Activated gamma-delta T cell (primary cell): ENCODE results near the gene ABTB1.
"Not testable (repeated sequence)": the region's sequence is repeated elsewhere in the genome, so short reads cannot be mapped to it uniquely, and the experiment has no call there.

ENCODE experiments used
- DNase-seq: peaks from one replicate; lab custom pipeline; 2025; lab: John Stamatoyannopoulos, UW

Gene ABTB1

DNA sequence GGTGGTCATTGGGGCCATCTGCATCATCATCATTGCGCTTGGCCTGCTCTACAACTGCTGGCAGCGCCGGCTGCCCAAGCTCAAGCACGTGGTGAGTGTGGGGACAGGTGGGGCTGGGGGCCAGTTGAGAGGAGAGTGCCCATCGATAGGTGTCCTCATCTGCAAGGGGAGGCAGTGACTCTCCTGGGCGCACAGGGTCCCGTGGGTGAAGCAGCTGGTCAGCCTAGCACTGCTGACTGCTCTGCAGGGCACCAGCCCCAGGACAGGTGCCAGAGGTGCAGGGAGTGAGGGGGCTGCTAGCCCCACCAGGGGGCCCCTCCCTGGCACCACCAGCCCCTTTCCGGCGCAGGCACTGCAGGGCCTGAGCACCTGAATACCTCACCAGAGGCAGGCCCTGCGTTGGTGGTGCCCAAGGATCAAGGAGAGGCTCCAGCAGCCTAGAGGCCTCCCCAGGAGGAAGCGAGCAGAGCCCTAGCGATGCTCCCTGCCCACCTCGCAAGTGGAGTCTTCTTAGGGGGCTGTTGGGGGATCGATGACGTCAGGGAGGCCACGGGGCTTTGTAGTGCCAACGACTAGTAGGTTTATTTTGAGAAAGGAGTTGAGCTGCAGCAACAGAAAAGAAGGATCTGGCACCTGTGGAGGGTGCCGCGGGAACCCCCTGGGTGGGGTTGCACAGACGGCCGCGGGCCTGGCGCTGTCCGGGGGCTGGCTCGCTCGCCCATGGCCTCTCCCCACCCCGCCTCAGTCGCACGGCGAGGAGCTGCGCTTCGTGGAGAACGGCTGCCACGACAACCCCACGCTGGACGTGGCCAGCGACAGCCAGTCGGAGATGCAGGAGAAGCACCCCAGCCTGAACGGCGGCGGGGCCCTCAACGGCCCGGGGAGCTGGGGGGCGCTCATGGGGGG is 976 bp upstream of the ABTB1 start:
- DNase-seq = no peak

DNA sequence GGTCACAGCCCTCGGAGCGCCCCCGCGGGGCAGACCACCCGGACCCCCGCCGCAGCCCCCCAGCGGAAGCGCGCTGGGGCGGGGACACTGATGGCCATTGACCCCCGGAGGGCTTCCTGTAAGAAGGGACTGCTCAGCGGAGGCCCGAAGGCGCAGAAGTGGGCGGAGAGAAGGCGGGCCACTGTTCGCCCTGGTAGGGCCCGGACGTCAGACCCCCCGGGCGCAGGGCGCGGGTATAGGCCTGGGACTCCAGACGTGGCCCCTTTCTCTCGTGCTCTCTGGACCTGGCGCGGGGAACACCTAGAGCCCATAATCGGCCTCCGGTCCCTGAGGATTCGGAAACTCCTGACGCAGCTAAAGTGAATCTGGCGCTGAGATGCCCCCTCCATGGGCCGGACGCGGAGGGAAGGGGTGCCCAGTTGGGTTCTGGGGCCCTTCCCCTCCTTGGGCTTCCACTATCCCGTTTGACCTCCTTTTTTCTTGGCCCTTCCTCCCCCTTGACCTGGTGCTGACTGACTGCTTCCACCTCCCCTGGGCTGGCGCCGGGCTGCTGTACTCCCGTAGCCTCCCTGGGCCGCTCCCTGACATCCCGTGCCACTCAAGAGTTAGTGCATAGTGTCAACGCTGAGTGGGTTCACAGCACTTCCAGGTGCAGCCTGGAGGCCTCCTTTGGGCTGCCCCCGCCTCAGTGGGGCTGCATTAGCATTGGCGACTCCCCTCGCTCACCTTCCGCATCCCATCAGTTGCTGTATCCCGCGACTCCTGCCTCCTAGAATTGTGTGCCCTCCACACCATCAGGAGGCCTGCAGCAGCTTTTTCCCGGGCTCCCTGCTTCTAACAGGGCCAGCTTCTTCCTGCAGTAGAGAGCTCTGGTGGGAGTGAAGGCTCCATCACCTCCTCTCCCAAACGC is 694 bp downstream of the ABTB1 start:
- DNase-seq = peak; percentile 47

- no peak for DNase-seq
Observed at GRCh38 chr3:127674101-127674721, 1.5 kb downstream of the ABTB1 start.

DNA sequence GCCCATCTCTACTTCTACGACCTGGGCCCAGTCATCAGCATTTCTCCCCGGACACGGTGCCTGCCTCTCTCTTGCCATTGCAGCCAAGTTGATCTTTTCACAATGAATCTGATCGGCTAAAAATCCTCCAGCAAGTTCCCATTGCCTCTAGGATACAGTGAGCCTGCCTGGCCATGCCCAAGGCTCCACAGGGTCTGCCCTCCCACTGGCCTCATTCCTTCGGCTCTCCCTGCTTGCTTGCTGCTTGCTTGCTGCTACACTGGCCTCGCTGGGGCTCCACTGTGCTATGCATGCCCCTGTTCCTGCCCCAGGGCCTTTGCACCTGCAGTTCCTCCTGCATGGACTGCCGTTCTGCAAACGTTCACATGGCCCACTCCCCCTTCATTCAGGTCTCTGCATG is 2.0 kb downstream of the ABTB1 start:
- DNase-seq = no peak

- DNase-seq = no peak
Observed at GRCh38 chr3:127675651-127676391, 3.1 kb downstream of the ABTB1 start.

DNA sequence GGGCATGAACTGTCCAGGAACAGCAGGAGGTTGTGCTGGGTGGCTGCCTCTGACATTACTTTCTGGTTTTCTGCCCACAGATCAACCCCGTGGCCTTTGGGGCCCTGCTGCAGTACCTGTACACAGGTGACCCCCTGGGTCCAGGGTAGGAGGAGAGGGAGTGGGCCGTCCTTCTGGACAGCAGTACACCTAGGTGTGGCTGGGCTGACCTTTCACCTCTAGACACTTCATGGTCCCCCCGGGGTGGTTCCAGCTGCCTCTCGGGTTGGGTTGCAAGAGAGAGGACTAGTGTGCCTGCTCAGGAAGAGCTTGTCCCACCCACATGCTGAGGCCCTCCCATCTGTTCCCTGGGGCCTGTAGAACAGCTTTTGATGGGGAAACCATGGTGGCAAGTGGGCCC is 3.7 kb downstream of the ABTB1 start:
- DNase-seq = no peak

- no peak for DNase-seq
Observed at GRCh38 chr3:127676921-127677351, 4.2 kb downstream of the ABTB1 start.

DNA sequence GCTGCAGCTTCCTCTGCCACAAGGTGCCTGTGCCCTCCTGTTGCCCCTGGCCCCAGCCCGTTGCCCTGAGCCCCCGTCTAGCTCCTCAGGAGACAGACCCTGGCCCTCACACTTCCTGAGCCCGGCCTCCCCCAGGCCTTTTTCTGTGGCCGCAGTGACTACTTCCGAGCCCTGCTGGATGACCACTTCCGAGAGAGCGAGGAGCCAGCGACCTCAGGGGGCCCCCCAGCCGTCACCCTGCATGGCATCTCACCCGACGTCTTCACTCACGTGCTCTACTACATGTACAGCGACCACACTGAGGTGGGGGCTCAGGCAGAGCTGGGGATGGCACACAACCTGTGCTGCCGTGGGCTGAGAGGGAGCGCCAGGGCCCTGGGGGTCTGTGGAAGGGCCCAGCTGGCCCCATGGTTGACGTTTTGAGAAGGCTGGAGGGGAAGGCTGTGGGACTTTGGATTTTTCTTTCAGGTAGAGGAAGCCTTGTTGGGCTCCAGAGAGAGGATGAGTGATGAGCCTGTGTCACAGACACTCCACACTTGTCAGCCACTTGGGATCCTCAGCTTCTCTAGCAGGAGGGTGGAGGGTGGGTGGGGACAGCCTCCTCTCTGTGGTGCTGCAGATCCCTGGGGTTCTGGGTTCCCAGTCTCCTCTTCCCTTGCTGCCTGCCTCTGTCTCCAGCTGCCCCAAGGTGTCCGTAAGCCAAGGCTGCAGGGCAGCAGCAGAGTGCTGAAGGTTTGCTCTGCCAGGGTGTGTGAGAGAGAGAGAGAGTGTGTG is 5.0 kb downstream of the ABTB1 start:
- no peak for DNase-seq

GRCh38 chr3:127678315-127678599 is 5.5 kb downstream of the ABTB1 start:
- no peak for DNase-seq

DNA sequence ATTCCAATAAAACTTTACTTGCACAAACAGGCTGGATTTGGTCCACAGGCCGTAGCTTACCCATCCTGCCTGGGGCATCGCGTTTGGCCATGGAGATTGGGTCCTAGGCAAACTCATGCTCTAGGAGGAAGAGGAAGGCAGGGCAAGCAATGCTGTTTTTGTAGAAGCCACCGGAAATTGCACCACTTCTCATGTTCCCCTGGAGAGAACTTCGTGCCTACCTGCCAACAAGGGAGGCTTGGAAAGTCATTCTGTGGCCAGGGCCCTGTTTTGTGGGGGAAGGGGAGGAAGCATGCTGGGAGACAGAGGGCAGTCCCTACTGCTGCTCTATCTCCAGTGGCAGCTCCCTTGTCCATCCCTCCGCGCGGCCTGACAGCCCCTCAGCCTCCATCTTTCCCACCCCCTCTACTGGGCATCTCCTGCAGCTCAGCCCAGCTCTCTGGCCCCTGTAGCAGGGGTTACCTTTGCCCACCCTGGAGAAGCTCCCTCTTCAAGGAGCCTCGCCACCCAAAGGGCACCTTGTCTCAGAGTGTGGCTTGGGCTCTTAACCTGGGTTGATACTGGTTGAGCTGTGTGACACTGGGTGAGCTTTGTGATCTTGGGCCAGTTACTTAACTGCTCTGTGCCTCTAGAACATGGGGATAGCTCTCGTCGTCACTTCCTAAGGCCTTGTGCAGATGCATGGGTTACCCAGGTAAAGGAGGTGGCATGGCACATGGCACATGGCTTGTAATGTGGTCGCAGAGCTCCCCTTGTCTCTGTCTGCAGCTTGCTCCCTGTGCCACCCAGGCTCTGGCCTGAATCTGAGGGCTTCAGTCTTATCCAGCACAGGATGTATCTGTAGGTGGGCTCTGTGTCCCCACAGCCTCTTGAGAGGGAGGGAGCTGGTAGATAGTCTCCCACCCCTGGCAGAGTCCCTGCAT is 6.1 kb downstream of the ABTB1 start:
- no peak for DNase-seq

- no peak for DNase-seq
Observed at GRCh38 chr3:127679534-127680145, 6.9 kb downstream of the ABTB1 start.

GRCh38 chr3:127680146-127680661 is 7.5 kb downstream of the ABTB1 start:
- no peak for DNase-seq

DNA sequence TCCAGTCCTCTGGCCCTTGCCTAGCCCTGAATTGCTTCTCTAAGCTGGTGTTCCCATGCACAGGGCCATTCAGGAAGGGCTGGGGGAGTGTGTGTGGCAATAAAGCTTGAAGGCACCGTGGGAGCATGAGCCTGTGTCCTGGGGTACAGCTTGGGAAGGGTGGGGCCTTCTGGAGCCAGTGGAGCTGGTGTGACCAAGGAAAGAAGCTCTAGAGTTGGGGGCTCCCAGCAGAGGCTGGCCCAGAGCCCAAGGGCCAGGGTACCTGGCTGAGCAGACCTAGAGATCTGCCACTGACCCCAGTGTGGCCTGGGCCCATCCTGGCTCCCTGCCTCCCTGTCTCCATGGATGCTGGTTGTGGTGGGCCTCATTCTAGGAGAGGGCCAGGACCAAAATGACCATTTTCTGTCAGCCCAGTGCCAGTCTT is 8.1 kb downstream of the ABTB1 start:
- DNase-seq = no peak

- DNase-seq = not testable (repeated sequence)
Observed at GRCh38 chr3:127682175-127682554, 9.4 kb downstream of the ABTB1 start.

GRCh38 chr3:127682561-127682960 is 9.8 kb downstream of the ABTB1 start:
- DNase-seq = no peak

GRCh38 chr3:127684871-127685707 is 12.3 kb downstream of the ABTB1 start:
- DNase-seq = no peak

- no peak for DNase-seq
Observed at GRCh38 chr3:127685708-127686511, 13.2 kb downstream of the ABTB1 start.
